ENCODE data around the gene TAOK2. TPM values are rescaled to one million over a fixed set of nuclear protein-coding genes. Genes with fewer than 3 reads are reported as not detected.

TAOK2 gene
- total RNA-seq, 6 donors from 2014 or later = 70.2 to 195 (median 81.5) TPM

DNA sequence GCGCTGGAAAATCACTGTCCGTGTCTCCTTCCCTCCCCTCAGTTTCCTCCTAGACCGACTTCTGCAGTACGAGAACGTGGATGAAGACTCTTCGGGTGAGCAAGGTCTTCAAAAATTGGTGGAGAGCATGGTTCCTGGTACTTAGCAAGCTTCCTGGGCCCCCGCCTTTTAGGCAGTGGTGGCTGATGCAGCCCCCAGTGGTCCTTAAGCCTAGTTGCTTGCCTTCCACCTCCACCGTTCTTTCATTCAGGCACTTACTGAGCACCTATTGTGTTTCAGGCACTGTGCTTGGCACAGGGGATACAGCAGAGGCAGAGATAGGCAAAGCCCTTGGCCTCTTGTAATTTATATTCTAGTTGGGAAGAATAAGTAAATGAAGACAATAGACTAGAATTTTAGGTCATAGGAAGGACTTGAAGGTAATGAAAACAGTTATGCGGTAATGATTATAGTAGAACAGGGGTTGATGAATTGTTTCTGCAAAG lies 23.1 kb downstream of the TAOK2 start:
- ATAC-seq (ENCODE audit: low FRiP score in 2 of 2) = no peak
- Histone ChIP-seq H3K4me3 (peak overlapping the region; percentile 56 to 92 (median 74)), H3K27ac (peak overlapping the region; percentile 88 to 92 (median 90)), H3K9me3 (no peaks in the 10 kb centered on the region), H3K36me3 (peaks cover 0 to 55% (median 27%) of the 10 kb centered on the region in 4 donors), H3K27me3 (no peaks in the 10 kb centered on the region), H3K4me1 (peaks cover 21 to 36% (median 29%) of the 10 kb centered on the region in 4 donors)
- WGBS, 2 donors = 20 to 25% methylated on average over 9 of the region's 9 CpGs
- no peak for TF ChIP-seq POLR2A (IDR thresholded peaks at IDR 0.05)
- TF ChIP-seq EP300 (IDR thresholded peaks at IDR 0.05) = no peak
- no peak for TF ChIP-seq POLR2AphosphoS5 (IDR thresholded peaks at IDR 0.05)
- TF ChIP-seq, protein P1, sequence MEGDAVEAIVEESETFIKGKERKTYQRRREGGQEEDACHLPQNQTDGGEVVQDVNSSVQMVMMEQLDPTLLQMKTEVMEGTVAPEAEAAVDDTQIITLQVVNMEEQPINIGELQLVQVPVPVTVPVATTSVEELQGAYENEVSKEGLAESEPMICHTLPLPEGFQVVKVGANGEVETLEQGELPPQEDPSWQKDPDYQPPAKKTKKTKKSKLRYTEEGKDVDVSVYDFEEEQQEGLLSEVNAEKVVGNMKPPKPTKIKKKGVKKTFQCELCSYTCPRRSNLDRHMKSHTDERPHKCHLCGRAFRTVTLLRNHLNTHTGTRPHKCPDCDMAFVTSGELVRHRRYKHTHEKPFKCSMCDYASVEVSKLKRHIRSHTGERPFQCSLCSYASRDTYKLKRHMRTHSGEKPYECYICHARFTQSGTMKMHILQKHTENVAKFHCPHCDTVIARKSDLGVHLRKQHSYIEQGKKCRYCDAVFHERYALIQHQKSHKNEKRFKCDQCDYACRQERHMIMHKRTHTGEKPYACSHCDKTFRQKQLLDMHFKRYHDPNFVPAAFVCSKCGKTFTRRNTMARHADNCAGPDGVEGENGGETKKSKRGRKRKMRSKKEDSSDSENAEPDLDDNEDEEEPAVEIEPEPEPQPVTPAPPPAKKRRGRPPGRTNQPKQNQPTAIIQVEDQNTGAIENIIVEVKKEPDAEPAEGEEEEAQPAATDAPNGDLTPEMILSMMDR (IDR thresholded peaks at IDR 0.05) = no peak
- no peak for DNase-seq

DNA sequence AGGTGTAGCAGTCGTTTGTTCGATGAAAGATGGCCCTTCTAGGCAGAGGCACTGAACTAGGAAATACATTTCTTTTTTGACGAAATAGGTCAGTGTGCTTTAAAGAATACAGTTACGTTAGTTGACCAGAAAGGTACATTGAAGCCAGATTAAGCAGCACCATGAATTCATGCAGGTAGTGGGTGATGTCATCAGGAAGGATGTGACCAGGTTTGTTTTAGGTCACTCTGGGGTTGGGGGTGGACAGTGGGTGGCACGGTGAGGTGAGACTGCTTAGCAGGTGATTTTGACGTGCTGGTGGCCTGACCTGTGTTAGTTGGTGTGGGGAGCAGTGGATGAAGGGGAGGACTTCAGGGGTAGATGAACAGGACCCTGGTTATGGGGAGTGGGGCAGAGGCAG lies 25.9 kb downstream of the TAOK2 start:
- H3K9me3 ChIP-seq = no peaks in the 10 kb centered on the region
- H3K27ac ChIP-seq = no peak overlapping the region
- H3K36me3 ChIP-seq = peaks cover 0 to 46% (median 14%) of the 10 kb centered on the region in 4 donors
- TF ChIP-seq POLR2AphosphoS5 (IDR thresholded peaks at IDR 0.05) = no peak
- no peak for TF ChIP-seq EP300 (IDR thresholded peaks at IDR 0.05)
- TF ChIP-seq, protein P1 (IDR thresholded peaks at IDR 0.05) = no peak
- no peak for TF ChIP-seq POLR2A (IDR thresholded peaks at IDR 0.05)
- H3K27me3 ChIP-seq = no peaks in the 10 kb centered on the region
- 89 to 91% methylated on average over 6 of the region's 6 CpGs for WGBS, 2 donors
- peaks cover 11 to 22% (median 14%) of the 10 kb centered on the region in 4 donors for H3K4me1 ChIP-seq
- DNase-seq (no peak), ATAC-seq (ENCODE audit: low FRiP score in 2 of 2) (no peak)
- H3K4me3 ChIP-seq = no peak overlapping the region

DNA sequence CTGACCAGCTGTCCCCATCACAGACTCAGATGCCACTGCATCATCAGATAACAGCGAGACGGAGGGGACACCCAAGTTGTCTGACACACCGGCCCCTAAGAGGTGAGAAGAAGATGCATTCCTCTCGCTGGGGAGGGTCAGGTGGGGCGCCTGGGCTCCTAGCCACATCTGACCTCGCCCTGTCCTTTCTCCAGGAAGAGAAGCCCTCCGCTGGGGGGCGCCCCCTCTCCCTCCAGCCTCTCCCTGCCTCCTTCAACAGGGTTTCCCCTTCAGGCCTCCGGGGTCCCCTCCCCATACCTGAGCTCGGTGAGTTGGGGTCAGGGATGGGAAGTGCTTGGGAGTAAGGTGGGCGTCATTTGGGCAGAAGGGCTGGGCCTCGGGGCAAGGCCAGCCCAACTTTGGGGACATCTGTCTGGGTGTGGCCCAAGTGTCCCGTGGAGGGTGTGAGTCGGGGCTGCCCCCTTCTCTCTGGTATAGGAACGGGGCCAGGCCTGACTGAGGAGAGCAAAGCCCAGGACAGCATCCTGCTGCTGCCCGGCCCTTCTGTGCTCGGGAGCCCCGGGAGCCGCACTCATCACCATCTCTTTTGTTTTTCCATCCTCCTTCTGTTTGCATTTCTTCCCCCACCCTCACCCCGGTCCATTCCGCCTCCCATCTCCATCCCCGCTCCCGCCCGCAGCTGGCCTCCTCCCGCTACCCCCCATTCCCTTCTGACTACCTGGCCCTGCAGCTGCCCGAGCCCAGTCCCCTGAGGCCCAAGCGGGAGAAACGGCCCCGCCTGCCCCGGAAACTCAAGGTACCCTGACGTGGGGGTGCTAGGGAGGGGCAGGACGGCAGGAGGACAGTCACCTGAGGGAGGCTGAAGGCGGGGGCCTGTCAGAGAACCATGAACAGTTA lies 27.3 kb downstream of the TAOK2 start:
- 89 to 92% methylated on average over 24 to 33 of the region's 33 CpGs for WGBS, 2 donors
- H3K4me3 ChIP-seq = no peak overlapping the region

DNA sequence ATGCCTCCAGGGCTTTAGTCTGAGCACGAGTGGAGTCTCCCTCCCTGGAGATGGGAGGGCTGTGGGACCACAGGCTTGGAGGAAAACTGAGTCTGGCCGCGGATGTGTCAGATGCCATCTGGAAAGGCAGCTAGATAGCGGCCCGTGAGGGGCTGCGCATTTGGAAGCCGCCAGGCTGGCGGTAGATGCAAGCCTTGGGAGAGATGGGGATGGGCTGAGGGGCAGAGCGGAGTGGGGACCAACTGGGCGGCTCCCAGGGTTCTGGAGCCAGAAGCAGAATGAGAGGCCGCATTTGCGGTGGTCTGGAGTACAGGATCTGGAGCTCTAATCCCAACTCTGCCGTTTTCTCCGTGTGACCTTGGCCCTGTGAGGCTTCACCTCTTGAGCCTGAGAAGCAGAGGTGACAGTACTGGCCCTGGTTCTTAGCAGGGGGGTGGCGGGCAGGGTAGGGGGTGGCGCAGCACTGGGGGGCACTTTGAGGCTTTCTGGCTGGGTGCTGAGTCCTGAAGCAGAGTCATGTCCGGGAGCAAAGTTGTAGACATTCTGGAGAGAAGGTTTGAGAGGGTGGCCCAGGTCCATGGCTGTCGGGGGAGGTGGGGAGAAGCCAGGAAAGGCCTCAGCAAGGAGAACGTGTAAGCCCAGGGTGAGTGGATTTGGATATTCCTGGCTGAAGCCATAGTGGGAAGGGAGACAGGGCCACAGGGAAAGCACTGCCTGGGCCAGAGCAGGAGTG lies 29.1 kb downstream of the TAOK2 start:
- Histone ChIP-seq H3K9me3 (no peaks in the 10 kb centered on the region), H3K27me3 (no peaks in the 10 kb centered on the region), H3K27ac (no peak overlapping the region), H3K4me3 (no peak overlapping the region), H3K36me3 (peaks cover 0 to 46% (median 14%) of the 10 kb centered on the region in 4 donors), H3K4me1 (peaks cover 0 to 17% (median 11%) of the 10 kb centered on the region in 4 donors)
- DNase-seq (no peak), ATAC-seq (ENCODE audit: low FRiP score in 2 of 2) (no peak)
- TF ChIP-seq POLR2AphosphoS5 (IDR thresholded peaks at IDR 0.05) (no peak), POLR2A (IDR thresholded peaks at IDR 0.05) (no peak), EP300 (IDR thresholded peaks at IDR 0.05) (no peak)
- TF ChIP-seq, protein P1 (IDR thresholded peaks at IDR 0.05) = no peak
- WGBS, 2 donors = 82 to 91% methylated on average over 17 to 19 of the region's 19 CpGs

More for the DNA sequence above, 27.3 kb downstream of the TAOK2 start:
- DNase-seq (peak in 1 of 2 donors; percentile 69), ATAC-seq (ENCODE audit: low FRiP score in 2 of 2) (no peak)
- H3K9me3 ChIP-seq = no peaks in the 10 kb centered on the region
- TF ChIP-seq EP300 (IDR thresholded peaks at IDR 0.05) (no peak), POLR2A (IDR thresholded peaks at IDR 0.05) (no peak), POLR2AphosphoS5 (IDR thresholded peaks at IDR 0.05) (no peak)
- TF ChIP-seq, protein P1 (IDR thresholded peaks at IDR 0.05) = no peak
- peaks cover 0 to 46% (median 14%) of the 10 kb centered on the region in 4 donors for H3K36me3 ChIP-seq
- H3K27ac ChIP-seq = no peak overlapping the region
- peaks cover 8 to 29% (median 18%) of the 10 kb centered on the region in 4 donors for H3K4me1 ChIP-seq
- H3K27me3 ChIP-seq = no peaks in the 10 kb centered on the region
